ENCODE data around the gene DTNB.
A peak's percentile ranks its signal among the peaks of the same experiment; 100 is the strongest.
"Not testable (repeated sequence)": the region's sequence is repeated elsewhere in the genome, so short reads cannot be mapped to it uniquely, and the experiment has no call there.

Gene DTNB

DNA sequence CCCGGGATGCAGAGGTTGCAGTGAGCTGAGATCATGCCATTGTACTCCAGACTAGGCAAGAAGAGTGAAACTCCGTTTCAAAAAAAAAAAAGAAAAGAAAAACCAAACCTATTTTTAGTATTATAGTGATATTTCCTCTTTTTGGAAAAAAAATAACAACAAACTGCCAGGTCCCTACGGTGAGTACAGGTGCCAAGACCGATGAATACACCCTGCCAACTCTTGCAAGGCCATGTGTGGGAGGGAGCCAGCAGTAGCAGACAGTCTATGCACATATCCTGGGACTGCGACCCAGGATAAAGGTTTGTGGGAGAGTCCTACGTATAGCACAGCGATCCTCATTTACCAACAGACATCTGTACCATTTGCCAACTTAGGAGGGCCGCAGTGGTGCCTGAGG lies 262.1 kb downstream of the DTNB start:
- no peak for DNase-seq

- no peak for DNase-seq
These were observed 263.0 kb downstream of the DTNB start for GRCh38 chr2:25410370-25410769.

DNA sequence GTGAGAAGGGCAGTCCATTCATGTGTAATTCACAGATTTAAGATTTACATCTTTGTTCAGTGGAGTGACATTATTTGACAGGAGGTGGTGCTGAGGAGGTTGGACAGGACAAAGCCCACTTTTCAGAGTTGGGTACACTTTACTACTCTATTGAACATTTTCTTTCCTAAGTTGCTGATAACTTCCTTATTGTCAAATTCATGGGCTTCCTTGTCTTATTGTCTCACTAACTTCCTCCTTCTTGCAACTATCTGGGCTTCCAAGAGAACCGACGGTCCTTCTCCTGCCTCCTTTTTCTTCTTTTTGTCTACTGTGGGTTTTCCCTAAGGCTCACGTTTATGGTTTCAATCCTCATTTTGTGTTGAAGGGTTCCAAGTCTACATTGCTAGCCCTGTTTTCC lies 263.9 kb downstream of the DTNB start:
- no peak for DNase-seq

- DNase-seq, result no peak
These were observed 264.3 kb downstream of the DTNB start for GRCh38 chr2:25409044-25409443.

- no peak for DNase-seq
These were observed 267.6 kb downstream of the DTNB start for GRCh38 chr2:25405611-25406295.

- not testable (repeated sequence) for DNase-seq
These were observed 270.1 kb downstream of the DTNB start for GRCh38 chr2:25403120-25403760.

DNA sequence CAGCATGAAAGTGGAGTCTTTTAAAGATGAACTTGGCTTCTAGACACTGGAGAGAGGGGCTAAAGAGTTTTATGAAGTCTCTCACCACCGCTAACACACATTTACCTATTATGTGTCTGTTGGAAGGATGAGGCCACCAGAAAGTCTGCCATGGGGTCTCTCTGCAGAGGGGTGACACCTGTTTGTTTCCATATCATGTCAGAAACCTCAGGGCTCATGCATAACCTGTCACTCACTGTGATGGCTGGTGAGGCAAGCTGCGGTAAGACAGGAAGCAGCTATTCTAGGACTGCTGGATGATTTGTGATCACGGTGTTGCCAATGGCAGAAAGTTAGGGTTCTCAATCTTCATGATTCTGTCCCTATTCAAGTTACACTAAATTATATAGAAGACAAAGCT lies 270.9 kb downstream of the DTNB start:
- DNase-seq, result no peak

- peak; percentile 93 for DNase-seq
These were observed 271.9 kb downstream of the DTNB start for GRCh38 chr2:25401307-25402026.

GRCh38 chr2:25400576-25401216 lies 272.7 kb downstream of the DTNB start:
- DNase-seq, result peak; percentile 63

GRCh38 chr2:25400169-25400568 lies 273.2 kb downstream of the DTNB start:
- peak; percentile 63 for DNase-seq

GRCh38 chr2:25398534-25398933 lies 274.8 kb downstream of the DTNB start:
- no peak for DNase-seq

GRCh38 chr2:25397777-25398176 lies 275.6 kb downstream of the DTNB start:
- peak; percentile 49 for DNase-seq

DNA sequence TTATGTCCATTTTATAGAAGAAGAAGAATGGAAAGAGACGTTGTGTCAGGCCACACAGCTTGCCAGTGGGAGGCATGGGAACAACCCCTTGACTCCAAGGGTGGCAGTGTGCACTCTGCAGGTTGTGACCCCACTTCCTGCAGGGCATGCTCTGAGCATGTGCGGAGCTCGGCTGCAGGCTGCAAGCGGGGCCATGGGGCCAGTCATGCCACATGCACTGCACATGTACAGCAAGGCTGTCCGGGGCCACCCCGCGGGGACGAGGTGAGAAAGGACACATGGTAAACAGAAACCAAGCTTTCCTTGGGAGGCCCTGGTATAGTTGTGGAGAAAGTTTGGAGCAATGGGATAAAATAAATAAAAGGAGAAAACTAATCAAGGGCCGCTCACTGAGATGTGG lies 284.2 kb downstream of the DTNB start:
- DNase-seq, result no peak

DNA sequence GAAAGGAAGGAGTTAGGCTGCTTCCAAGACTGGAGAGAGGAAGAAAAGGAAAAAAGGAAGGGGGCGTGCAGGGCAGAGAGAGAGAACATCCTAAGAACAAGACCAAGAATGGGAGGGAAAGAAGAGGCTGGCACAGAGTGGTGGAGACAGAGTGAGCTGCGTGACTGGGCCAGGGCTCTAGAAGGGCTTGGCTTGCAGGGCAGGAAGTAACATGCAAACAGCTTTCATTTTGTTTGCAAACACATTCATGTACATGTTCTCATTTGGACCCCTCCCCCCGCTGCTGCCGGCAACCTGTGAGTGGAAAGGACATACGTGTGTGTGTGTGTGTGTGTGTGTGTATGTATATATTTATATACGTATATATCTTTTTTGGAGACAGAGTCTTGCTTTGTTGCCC lies 284.9 kb downstream of the DTNB start:
- no peak for DNase-seq

GRCh38 chr2:25387876-25388449 lies 285.4 kb downstream of the DTNB start:
- no peak for DNase-seq

DNA sequence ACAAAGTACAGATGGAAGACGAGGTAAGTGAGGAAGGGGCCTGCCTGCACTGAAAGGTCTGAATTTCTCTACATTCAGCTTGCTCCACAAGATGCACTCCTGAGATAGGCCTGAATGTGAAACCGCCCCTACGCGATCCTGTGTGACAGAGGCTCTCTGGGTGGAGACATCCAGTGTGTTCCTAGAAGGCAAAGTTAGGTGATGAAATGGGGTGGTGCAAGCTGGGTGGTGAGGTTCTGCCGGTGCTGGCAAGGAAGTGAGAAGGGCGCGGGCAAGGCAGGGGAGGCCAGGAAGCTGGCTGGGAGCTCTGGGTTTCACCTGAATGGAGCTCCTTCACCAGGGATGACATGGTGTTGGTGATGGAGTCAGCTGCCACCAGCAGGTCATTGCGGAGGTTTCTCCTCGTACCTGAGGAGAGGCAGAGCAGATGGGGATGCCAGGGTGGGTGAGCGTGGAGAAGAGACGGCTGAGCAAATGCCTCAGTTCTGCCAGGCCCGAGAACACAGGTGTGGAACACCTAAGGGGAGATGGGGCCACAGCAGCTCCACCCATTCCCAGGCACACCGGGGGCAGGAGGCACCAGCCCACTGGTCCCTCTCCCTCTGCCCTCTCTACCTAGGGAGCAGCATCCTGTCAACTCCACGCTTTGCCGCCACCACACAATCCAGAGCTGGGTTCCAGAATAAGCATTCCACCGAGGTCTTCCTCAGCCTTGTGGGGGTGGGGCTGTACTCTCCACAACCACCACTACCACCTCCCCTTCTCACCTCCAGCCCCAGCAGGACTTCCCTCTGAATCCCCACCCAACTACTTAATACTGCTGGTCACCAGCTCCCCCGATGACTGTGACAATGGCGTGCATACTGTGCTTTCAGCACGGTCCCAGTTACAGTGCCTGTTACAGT lies 286.2 kb downstream of the DTNB start:
- no peak for DNase-seq

DNA sequence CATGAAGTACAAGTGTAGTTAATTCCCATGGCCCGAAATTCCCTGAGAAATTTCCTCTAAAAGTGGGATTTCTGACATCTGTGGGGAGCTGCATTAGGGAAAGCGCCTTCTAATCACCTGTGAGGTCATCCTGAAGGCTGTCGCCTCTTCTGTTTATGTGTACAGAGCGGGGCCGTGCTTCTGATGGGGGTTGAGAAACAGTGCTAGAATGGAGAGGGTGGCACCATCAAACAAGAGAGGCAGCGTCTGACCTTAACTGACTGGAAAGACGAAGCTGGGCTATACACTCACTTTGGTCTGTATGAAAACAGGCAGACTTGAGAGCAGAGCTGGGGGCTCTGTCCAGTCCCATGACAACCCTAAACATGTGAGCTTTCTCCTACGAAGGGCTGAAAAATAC lies 287.5 kb downstream of the DTNB start:
- no peak for DNase-seq

GRCh38 chr2:25383806-25384205 lies 289.6 kb downstream of the DTNB start:
- no peak for DNase-seq

- no peak for DNase-seq
These were observed 291.9 kb downstream of the DTNB start for GRCh38 chr2:25381502-25381901.

- no peak for DNase-seq
These were observed 292.6 kb downstream of the DTNB start for GRCh38 chr2:25380586-25381375.

DNA sequence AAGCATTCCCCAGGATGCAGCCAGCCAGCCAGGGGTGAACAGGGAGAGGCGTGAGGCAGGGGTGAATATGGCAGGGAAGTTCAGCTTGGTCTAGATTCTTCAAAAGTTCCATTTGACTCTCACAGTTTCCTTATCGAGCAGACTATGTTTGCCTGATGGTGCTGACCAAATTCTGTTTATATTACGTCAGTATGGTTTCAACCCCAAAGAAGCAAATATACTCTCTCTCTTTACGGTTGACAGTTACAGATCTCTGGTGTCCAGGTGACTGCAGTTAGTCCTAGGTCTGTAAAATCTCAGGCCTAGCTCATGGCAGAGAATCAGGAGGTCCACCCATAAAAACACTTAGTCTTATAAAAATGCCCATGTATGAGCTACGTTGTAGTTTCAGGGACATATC lies 293.4 kb downstream of the DTNB start:
- no peak for DNase-seq

All from NCI-H1694 (cell line).